SK-MEL-5 (cell line): ENCODE data around the gene PHLDB1. TPM values are rescaled to one million over a fixed set of nuclear protein-coding genes. Genes with fewer than 3 reads are reported as not detected.

Experiments used
- DNase-seq: peaks from one replicate; pipeline ENCODE4 v3.0.0-alpha.2; 2016; ENCODE audit warnings: low read depth, low spot score
- in situ Hi-C: cut with HindIII; loops from 2 replicates; pipeline ENCODE4 v1.10.0; 2016; ENCODE audit warnings: low sequenced_read_pairs, high pct_unique_total_duplicates, low pct_unique_long_range_greater_than_20kb
- total RNA-seq: library from RNA; depleted of rRNA; stranded (reverse); fragments of >200 nt; shearing (Covaris generic); gene quantifications from 2 replicates; pipeline ENCODE4 v1.2.3, GENCODE V29; 2014

Gene PHLDB1
- total RNA-seq, 1 experiment from 2014 or later, result 20.8 TPM

GRCh38 chr11:118645066-118645715 is 37.8 kb downstream of the PHLDB1 start:
- in situ Hi-C loops, result no loop called here

GRCh38 chr11:118646393-118646792 is 39.0 kb downstream of the PHLDB1 start:
- no peak for DNase-seq
- in situ Hi-C loops, result no loop called here

More at GRCh38 chr11:118645066-118645715, 37.8 kb downstream of the PHLDB1 start:
- DNase-seq, result no peak

- in situ Hi-C loops, result no loop called here
- DNase-seq, result no peak
Observed at GRCh38 chr11:118648291-118648690, 40.9 kb downstream of the PHLDB1 start.

- DNase-seq, result no peak
- in situ Hi-C loops, result no loop called here
Observed at GRCh38 chr11:118649941-118650340, 42.5 kb downstream of the PHLDB1 start.

- DNase-seq, result no peak
- in situ Hi-C loops, result no loop called here
Observed at GRCh38 chr11:118650366-118650765, 43.0 kb downstream of the PHLDB1 start.

GRCh38 chr11:118651820-118652219 is 44.4 kb downstream of the PHLDB1 start:
- in situ Hi-C loops, result no loop called here

GRCh38 chr11:118652681-118653181 is 45.3 kb downstream of the PHLDB1 start:
- in situ Hi-C loops, result no loop called here
- DNase-seq, result no peak

More at GRCh38 chr11:118651820-118652219, 44.4 kb downstream of the PHLDB1 start:
- no peak for DNase-seq

- in situ Hi-C loops, result no loop called here
Observed at GRCh38 chr11:118653684-118654390, 46.4 kb downstream of the PHLDB1 start.

GRCh38 chr11:118655486-118656190 is 48.2 kb downstream of the PHLDB1 start:
- in situ Hi-C loops, result no loop called here
- DNase-seq, result no peak

More at GRCh38 chr11:118653684-118654390, 46.4 kb downstream of the PHLDB1 start:
- DNase-seq, result no peak

GRCh38 chr11:118656563-118657165 is 49.2 kb downstream of the PHLDB1 start:
- in situ Hi-C loops, result no loop called here
- DNase-seq, result no peak

GRCh38 chr11:118657238-118657637 is 49.8 kb downstream of the PHLDB1 start:
- DNase-seq, result no peak
- in situ Hi-C loops, result no loop called here

- DNase-seq, result no peak
Observed at GRCh38 chr11:118657709-118658428, 50.5 kb downstream of the PHLDB1 start.

GRCh38 chr11:118658429-118659313 is 51.3 kb downstream of the PHLDB1 start:
- in situ Hi-C loops, result no loop called here
- DNase-seq, result no peak

More at GRCh38 chr11:118657709-118658428, 50.5 kb downstream of the PHLDB1 start:
- in situ Hi-C loops, result no loop called here

- in situ Hi-C loops, result no loop called here
- peak; percentile 82 for DNase-seq
Observed at GRCh38 chr11:118659314-118659952, 52.0 kb downstream of the PHLDB1 start.

- no peak for DNase-seq
- in situ Hi-C loops, result no loop called here
Observed at GRCh38 chr11:118659953-118660680, 52.7 kb downstream of the PHLDB1 start.
